PC-3 (cell line): Measurements from ENCODE around the gene IL10RB.

Experiments
- EZH2 ChIP-seq: fragments of 300-600 bp; sonication (generic); IDR thresholded peaks from one replicate; pipeline ENCODE4 v1.6.1; 2017; ENCODE audit warnings: antibody characterized with exemption, mild to moderate bottlenecking, low read length; ENCODE audit not compliant: unreplicated experiment
- TF ChIP-seq, protein P1 (sequence below): fragments of 300-600 bp; sonication (generic); conservative IDR thresholded peaks from 2 replicates; pipeline ENCODE4 v1.5.1; 2017; ENCODE audit warnings: antibody characterized with exemption, low read depth, mild to moderate bottlenecking, low read length

DNA sequence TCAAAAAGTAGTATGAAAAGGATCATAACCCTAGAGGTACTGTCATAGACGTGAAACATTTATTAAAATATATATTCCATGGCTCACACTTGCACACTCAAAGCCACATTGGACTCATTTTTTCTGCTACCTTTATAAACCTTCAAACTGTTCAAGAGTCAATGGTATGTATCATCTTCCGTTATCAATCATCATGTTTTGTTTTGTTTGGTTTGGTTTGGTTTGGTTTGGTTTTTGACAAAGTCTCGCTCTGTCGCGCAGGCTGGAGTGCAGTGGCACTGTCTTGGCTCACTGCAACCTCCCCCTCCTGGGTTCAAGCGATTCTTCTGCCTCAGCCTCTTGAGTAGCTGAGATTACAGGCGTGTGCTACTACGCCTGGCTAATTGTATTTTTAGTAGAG, 34.6 kb upstream of the IL10RB start:
- TF ChIP-seq, protein P1, sequence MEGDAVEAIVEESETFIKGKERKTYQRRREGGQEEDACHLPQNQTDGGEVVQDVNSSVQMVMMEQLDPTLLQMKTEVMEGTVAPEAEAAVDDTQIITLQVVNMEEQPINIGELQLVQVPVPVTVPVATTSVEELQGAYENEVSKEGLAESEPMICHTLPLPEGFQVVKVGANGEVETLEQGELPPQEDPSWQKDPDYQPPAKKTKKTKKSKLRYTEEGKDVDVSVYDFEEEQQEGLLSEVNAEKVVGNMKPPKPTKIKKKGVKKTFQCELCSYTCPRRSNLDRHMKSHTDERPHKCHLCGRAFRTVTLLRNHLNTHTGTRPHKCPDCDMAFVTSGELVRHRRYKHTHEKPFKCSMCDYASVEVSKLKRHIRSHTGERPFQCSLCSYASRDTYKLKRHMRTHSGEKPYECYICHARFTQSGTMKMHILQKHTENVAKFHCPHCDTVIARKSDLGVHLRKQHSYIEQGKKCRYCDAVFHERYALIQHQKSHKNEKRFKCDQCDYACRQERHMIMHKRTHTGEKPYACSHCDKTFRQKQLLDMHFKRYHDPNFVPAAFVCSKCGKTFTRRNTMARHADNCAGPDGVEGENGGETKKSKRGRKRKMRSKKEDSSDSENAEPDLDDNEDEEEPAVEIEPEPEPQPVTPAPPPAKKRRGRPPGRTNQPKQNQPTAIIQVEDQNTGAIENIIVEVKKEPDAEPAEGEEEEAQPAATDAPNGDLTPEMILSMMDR = no peak
- no peak for TF ChIP-seq EZH2
